Stimulated activated effector memory CD8-positive, alpha-beta T cell treated with anti-CD3 and anti-CD28 coated beads, Interleukin-12 subunit alpha, Interleukin-12 subunit beta, amount 100 ng/mL, for 72 hours (primary cell): ENCODE data around the gene COL6A1.
"Not testable (repeated sequence)": the region's sequence is repeated elsewhere in the genome, so short reads cannot be mapped to it uniquely, and the experiment has no call there.

Experiments used
- ATAC-seq: fragments of 150-1000 bp; cut with Tn5 transposase; 2 replicates; pipeline ENCODE4 v1.10.0; 2021
- DNase-seq, 2 donors: peaks; one replicate each; pipeline ENCODE4 v3.0.0; 2021 to 2022; ENCODE audit warnings: low spot score in 2 of 2
- H3K27ac Mint-ChIP-seq: one replicate; pipeline ENCODE4 v1.8.0; 2022; ENCODE audit warnings: mild to moderate bottlenecking, mixed read lengths
- H3K36me3 Mint-ChIP-seq: one replicate; pipeline ENCODE4 v1.8.0; 2022; ENCODE audit warnings: mild to moderate bottlenecking, mixed read lengths
- H3K4me1 Mint-ChIP-seq: one replicate; pipeline ENCODE4 v1.8.0; 2022; ENCODE audit warnings: mixed read lengths
- H3K4me3 Mint-ChIP-seq: one replicate; pipeline ENCODE4 v1.8.0; 2022; ENCODE audit warnings: mild to moderate bottlenecking, mixed read lengths
- H3K9me3 Mint-ChIP-seq: one replicate; pipeline ENCODE4 v1.8.0; 2022; ENCODE audit warnings: mixed read lengths

The COL6A1 gene

GRCh38 chr21:45970674-45971615 is 10.6 kb upstream of the COL6A1 start:
- H3K36me3 Mint-ChIP-seq, result no peaks in the 10 kb centered on the region
- peak; percentile 68 for ATAC-seq
- no peak overlapping the region for H3K27ac Mint-ChIP-seq
- no peak overlapping the region for H3K4me3 Mint-ChIP-seq
- H3K4me1 Mint-ChIP-seq, result peaks cover 26% of the 10 kb centered on the region
- H3K9me3 Mint-ChIP-seq, result no peaks in the 10 kb centered on the region
- peak; percentile 51 to 77 for DNase-seq

GRCh38 chr21:45971616-45972352 is 9.8 kb upstream of the COL6A1 start:
- Mint-ChIP-seq H3K4me3 (no peak overlapping the region), H3K9me3 (no peaks in the 10 kb centered on the region), H3K36me3 (no peaks in the 10 kb centered on the region), H3K27ac (no peak overlapping the region), H3K4me1 (peaks cover 26% of the 10 kb centered on the region)
- DNase-seq (no peak), ATAC-seq (no peak)

- Mint-ChIP-seq H3K4me1 (peaks cover 26% of the 10 kb centered on the region), H3K9me3 (no peaks in the 10 kb centered on the region), H3K36me3 (no peaks in the 10 kb centered on the region), H3K4me3 (no peak overlapping the region), H3K27ac (no peak overlapping the region)
- ATAC-seq, result no peak
- DNase-seq, result no peak
Observed at GRCh38 chr21:45972353-45972715, 9.2 kb upstream of the COL6A1 start.

- Mint-ChIP-seq H3K36me3 (no peaks in the 10 kb centered on the region), H3K4me3 (peak overlapping the region; percentile 77), H3K27ac (peak overlapping the region; percentile 77), H3K4me1 (peaks cover 26% of the 10 kb centered on the region), H3K9me3 (no peaks in the 10 kb centered on the region)
- DNase-seq, result no peak
- peak; percentile 5 for ATAC-seq
Observed at GRCh38 chr21:45972716-45973474, 8.7 kb upstream of the COL6A1 start.

- no peaks in the 10 kb centered on the region for H3K36me3 Mint-ChIP-seq
- ATAC-seq, result peak; percentile 76
- H3K4me3 Mint-ChIP-seq, result peak overlapping the region; percentile 77
- H3K9me3 Mint-ChIP-seq, result no peaks in the 10 kb centered on the region
- DNase-seq, result peak; percentile 58 to 89
- H3K27ac Mint-ChIP-seq, result peak overlapping the region; percentile 77
- H3K4me1 Mint-ChIP-seq, result peaks cover 26% of the 10 kb centered on the region
Observed at GRCh38 chr21:45973475-45974072, 8.0 kb upstream of the COL6A1 start.

- DNase-seq (no peak), ATAC-seq (peak; percentile 58)
- H3K9me3 Mint-ChIP-seq, result no peaks in the 10 kb centered on the region
- peak overlapping the region; percentile 77 for H3K27ac Mint-ChIP-seq
- H3K36me3 Mint-ChIP-seq, result no peaks in the 10 kb centered on the region
- peaks cover 27% of the 10 kb centered on the region for H3K4me1 Mint-ChIP-seq
- peak overlapping the region; percentile 77 for H3K4me3 Mint-ChIP-seq
Observed at GRCh38 chr21:45974073-45975019, 7.2 kb upstream of the COL6A1 start.

- no peak for DNase-seq
- no peaks in the 10 kb centered on the region for H3K36me3 Mint-ChIP-seq
- no peaks in the 10 kb centered on the region for H3K9me3 Mint-ChIP-seq
- peak overlapping the region; percentile 77 for H3K4me3 Mint-ChIP-seq
- H3K27ac Mint-ChIP-seq, result no peak overlapping the region
- no peak for ATAC-seq
- peaks cover 32% of the 10 kb centered on the region for H3K4me1 Mint-ChIP-seq
Observed at GRCh38 chr21:45975020-45975666, 6.4 kb upstream of the COL6A1 start.

GRCh38 chr21:45975667-45976409 is 5.7 kb upstream of the COL6A1 start:
- DNase-seq, ATAC-seq, H3K9me3 Mint-ChIP-seq, H3K36me3 Mint-ChIP-seq, H3K27ac Mint-ChIP-seq: not testable (repeated sequence)
- H3K4me1 Mint-ChIP-seq, result peaks cover 32% of the 10 kb centered on the region
- peak overlapping the region; percentile 77 for H3K4me3 Mint-ChIP-seq

- ATAC-seq, result no peak
- Mint-ChIP-seq H3K4me3 (no peak overlapping the region), H3K36me3 (no peaks in the 10 kb centered on the region), H3K9me3 (no peaks in the 10 kb centered on the region), H3K27ac (no peak overlapping the region), H3K4me1 (peaks cover 32% of the 10 kb centered on the region)
- DNase-seq, result no peak
Observed at GRCh38 chr21:45976701-45977311, 4.8 kb upstream of the COL6A1 start.

GRCh38 chr21:45977396-45977795 is 4.2 kb upstream of the COL6A1 start:
- DNase-seq (no peak), ATAC-seq (no peak)
- no peaks in the 10 kb centered on the region for H3K9me3 Mint-ChIP-seq
- no peak overlapping the region for H3K4me3 Mint-ChIP-seq
- no peaks in the 10 kb centered on the region for H3K36me3 Mint-ChIP-seq
- H3K27ac Mint-ChIP-seq, result no peak overlapping the region
- H3K4me1 Mint-ChIP-seq, result peaks cover 32% of the 10 kb centered on the region

GRCh38 chr21:45979141-45979631 is 2.4 kb upstream of the COL6A1 start:
- Mint-ChIP-seq H3K36me3 (no peaks in the 10 kb centered on the region), H3K9me3 (no peaks in the 10 kb centered on the region), H3K27ac (no peak overlapping the region), H3K4me1 (peaks cover 23% of the 10 kb centered on the region), H3K4me3 (no peak overlapping the region)
- DNase-seq (no peak), ATAC-seq (peak; percentile 61)

- H3K27ac Mint-ChIP-seq, result no peak overlapping the region
- H3K36me3 Mint-ChIP-seq, result no peaks in the 10 kb centered on the region
- peaks cover 3% of the 10 kb centered on the region for H3K9me3 Mint-ChIP-seq
- DNase-seq (no peak), ATAC-seq (peak; percentile 62)
- H3K4me1 Mint-ChIP-seq, result peaks cover 23% of the 10 kb centered on the region
- no peak overlapping the region for H3K4me3 Mint-ChIP-seq
Observed at GRCh38 chr21:45979651-45980050, 1.9 kb upstream of the COL6A1 start.

- Mint-ChIP-seq H3K27ac (no peak overlapping the region), H3K4me3 (no peak overlapping the region), H3K4me1 (peaks cover 22% of the 10 kb centered on the region), H3K9me3 (peaks cover 3% of the 10 kb centered on the region), H3K36me3 (no peaks in the 10 kb centered on the region)
- DNase-seq (no peak), ATAC-seq (no peak)
Observed at GRCh38 chr21:45980271-45980670, 1.3 kb upstream of the COL6A1 start.
